Left lung (tissue), 10 donors: Measurements from ENCODE around the gene YLPM1. TPM values are rescaled to one million over a fixed set of nuclear protein-coding genes. Genes with fewer than 3 reads are reported as not detected.

Source experiments
- ATAC-seq: fragments of 200-7000 bp; cut with Tn5 transposase; one replicate; pipeline ENCODE4 v1.9.1; 2020; ENCODE audit warnings: moderate library complexity
- DNase-seq, 4 donors: peaks; one replicate each; pipeline ENCODE4 v3.0.0-alpha.2; 2013 to 2020
- H3K27ac ChIP-seq, 2 donors: fragments of 200-600 bp; sonication (generic) in 1 of 2; one replicate each; pipeline versions ENCODE4 v1.5.0 to v1.8.0; 2020 to 2021
- H3K27me3 ChIP-seq, 2 donors: fragments of 200-600 bp; sonication (generic) in 1 of 2; one replicate each; pipeline versions ENCODE4 v1.5.0 to v1.8.0; 2020 to 2021
- H3K36me3 ChIP-seq, 2 donors: fragments of 200-600 bp; sonication (generic) in 1 of 2; one replicate each; pipeline versions ENCODE4 v1.5.0 to v1.8.0; 2020 to 2021
- H3K4me1 ChIP-seq, 2 donors: fragments of 200-600 bp; one replicate each; pipeline ENCODE4 v1.8.0; 2021
- H3K4me3 ChIP-seq, 2 donors: fragments of 200-600 bp; sonication (generic) in 1 of 2; one replicate each; pipeline versions ENCODE4 v1.5.0 to v1.8.0; 2020 to 2021; ENCODE audit warnings: mild to moderate bottlenecking in 1 of 2
- H3K9me3 ChIP-seq, 2 donors: fragments of 200-600 bp; sonication (generic) in 1 of 2; one replicate each; pipeline versions ENCODE4 v1.5.0 to v1.8.0; 2020 to 2021
- CTCF ChIP-seq, 2 donors: fragments of 200-600 bp; sonication (generic) in 1 of 2; IDR thresholded peaks; one replicate each; pipeline versions ENCODE4 v1.5.0 to v1.8.0; 2021; ENCODE audit warnings: antibody characterized with exemption in 2 of 2
- intact Hi-C, 2 donors: fragments of 100-400 bp; cut with DNase I; formaldehyde crosslinking; loops; one replicate each; pipeline versions ENCODE4 v1.11.2 to v1.14.2; 2022
- polyA plus RNA-seq, 6 donors: library from polyadenylated mRNA; unstranded; fragments of 120-200 nt; gene quantifications; one replicate each; pipeline ENCODE4 v1.2.1, GENCODE V29; 2013; ENCODE audit not compliant: insufficient read length in 6 of 6
- total RNA-seq, 2 donors: library from RNA; stranded (reverse); fragmentation: NEBNext Ultra II Directional; extraction: Animal tissue kit (Norgen Biotek cat#: 25700); gene quantifications; one replicate each; pipeline ENCODE4 v1.2.1, GENCODE V29; 2021
- donor health status: DM: no; HTN: yes; CAD: no.
- donor health status: DM: no; HTN: no; CAD: no.

The YLPM1 gene
- total and polyA plus RNA-seq, 8 donors: 49.5 to 117 (median 107) TPM

GRCh38 chr14:74763803-74764531 is 851 bp downstream of the YLPM1 start:
- H3K9me3 ChIP-seq: no peaks in the 10 kb centered on the region
- no peak for TF ChIP-seq CTCF (IDR thresholded peaks at IDR 0.05)
- no peaks in the 10 kb centered on the region for H3K36me3 ChIP-seq
- ATAC-seq (peak; percentile 6), DNase-seq (peak in 3 of 4 donors; percentile 11 to 32 (median 13))
- H3K4me3 ChIP-seq: peak overlapping the region; percentile 66 to 75
- H3K4me1 ChIP-seq: peaks cover 14 to 48% of the 10 kb centered on the region in 2 donors
- no peaks in the 10 kb centered on the region for H3K27me3 ChIP-seq
- intact Hi-C loops: no loop called here
- peak overlapping the region; percentile 81 to 94 for H3K27ac ChIP-seq

- ATAC-seq (no peak), DNase-seq (no peak)
- no peaks in the 10 kb centered on the region for H3K36me3 ChIP-seq
- peaks cover 14 to 48% of the 10 kb centered on the region in 2 donors for H3K4me1 ChIP-seq
- H3K27me3 ChIP-seq: no peaks in the 10 kb centered on the region
- H3K27ac ChIP-seq: no peak overlapping the region
- intact Hi-C loops: no loop called here
- peak overlapping the region in 1 of 2 donors; percentile 75 for H3K4me3 ChIP-seq
- no peak for TF ChIP-seq CTCF (IDR thresholded peaks at IDR 0.05)
- H3K9me3 ChIP-seq: no peaks in the 10 kb centered on the region
Measured at GRCh38 chr14:74765721-74766120, 2.6 kb downstream of the YLPM1 start.

- DNase-seq (no peak), ATAC-seq (no peak)
- H3K9me3 ChIP-seq: no peaks in the 10 kb centered on the region
- no peaks in the 10 kb centered on the region for H3K27me3 ChIP-seq
- H3K4me1 ChIP-seq: peaks cover 6 to 18% of the 10 kb centered on the region in 2 donors
- no peak overlapping the region for H3K4me3 ChIP-seq
- intact Hi-C loops: no loop called here
- no peak for TF ChIP-seq CTCF (IDR thresholded peaks at IDR 0.05)
- no peak overlapping the region for H3K27ac ChIP-seq
- peaks cover 0 to 18% of the 10 kb centered on the region in 2 donors for H3K36me3 ChIP-seq
Measured at GRCh38 chr14:74771399-74771798, 8.3 kb downstream of the YLPM1 start.

- no peaks in the 10 kb centered on the region for H3K4me1 ChIP-seq
- no peak overlapping the region for H3K27ac ChIP-seq
- no peaks in the 10 kb centered on the region for H3K9me3 ChIP-seq
- DNase-seq (no peak), ATAC-seq (no peak)
- TF ChIP-seq CTCF (IDR thresholded peaks at IDR 0.05): no peak
- intact Hi-C loops: no loop called here
- peaks cover 0 to 77% of the 10 kb centered on the region in 2 donors for H3K36me3 ChIP-seq
- H3K4me3 ChIP-seq: no peak overlapping the region
- H3K27me3 ChIP-seq: no peaks in the 10 kb centered on the region
Measured at GRCh38 chr14:74784634-74785033, 21.5 kb downstream of the YLPM1 start.

GRCh38 chr14:74785056-74785613 is 22.0 kb downstream of the YLPM1 start:
- H3K36me3 ChIP-seq: peaks cover 0 to 72% of the 10 kb centered on the region in 2 donors
- H3K27me3 ChIP-seq: no peaks in the 10 kb centered on the region
- ATAC-seq: no peak
- intact Hi-C loops: no loop called here
- H3K4me1 ChIP-seq: no peaks in the 10 kb centered on the region
- no peak overlapping the region for H3K4me3 ChIP-seq
- no peak for TF ChIP-seq CTCF (IDR thresholded peaks at IDR 0.05)
- DNase-seq: no peak
- no peaks in the 10 kb centered on the region for H3K9me3 ChIP-seq
- no peak overlapping the region for H3K27ac ChIP-seq
